ENCODE data around the gene ALPI. TPM values are rescaled to one million over a fixed set of nuclear protein-coding genes. Genes with fewer than 3 reads are reported as not detected.

Gene ALPI
- total RNA-seq, 1 experiment from 2014 or later = not detected

GRCh38 chr2:232505856-232506255 is 49.9 kb downstream of the ALPI start:
- Histone ChIP-seq H3K4me2 (ENCODE audit: low read length) (no peak overlapping the region), H4K20me1 (ENCODE audit: insufficient read depth) (no peaks in the 10 kb centered on the region), H3K27ac (ENCODE audit: low read depth, low read length) (no peak overlapping the region), H2AFZ (ENCODE audit: low read depth, low read length, poor library complexity, severe bottlenecking) (no peak overlapping the region), H3K4me3 (replicated peaks in 1 of 2; ENCODE audit: low read depth in 1 of 2, low read length in 2 of 2) (no peak overlapping the region), H3K79me2 (ENCODE audit: insufficient read depth, low read length) (no peaks in the 10 kb centered on the region), H3K9ac (ENCODE audit: low read length) (no peak overlapping the region), H3K9me3 (ENCODE audit: control insufficient read depth in 1 of 2, insufficient read depth in 1 of 2, low read depth in 1 of 2, low read length in 2 of 2) (no peaks in the 10 kb centered on the region), H3K27me3 (ENCODE audit: insufficient read depth, low read length) (no peaks in the 10 kb centered on the region), H3K9me2 (ENCODE audit: insufficient read depth) (no peaks in the 10 kb centered on the region), H3K4me1 (ENCODE audit: control insufficient read depth in 1 of 2, insufficient read depth in 2 of 2, low read length in 2 of 2) (no peaks in the 10 kb centered on the region), H3K36me3 (ENCODE audit: control insufficient read depth in 1 of 2, insufficient read depth in 2 of 2, low read length in 2 of 2) (no peaks in the 10 kb centered on the region)
- DNase-seq (ENCODE audit: low read depth, low spot score) (no peak), ATAC-seq (no peak)
- CTCF ChIA-PET = no interaction called here
- RAD21 ChIA-PET (ENCODE audit: low non-redundant PET in 1 of 2, low total read pairs in 2 of 2, uncharacterized antibody in 2 of 2, unreplicated experiment in 2 of 2) = no interaction called here
- POLR2A ChIA-PET = no interaction called here
- TF ChIP-seq SIN3A (IDR thresholded peaks at IDR 0.05; ENCODE audit: low read depth) (no peak), RAD21 (IDR thresholded peaks at IDR 0.05; ENCODE audit: low read depth) (no peak), REST (IDR thresholded peaks at IDR 0.05; ENCODE audit: low read depth) (no peak), ELF1 (IDR thresholded peaks at IDR 0.05; ENCODE audit: borderline replicate concordance, low read depth) (no peak), FOSL1 (IDR thresholded peaks at IDR 0.05; ENCODE audit: low read depth) (no peak), EZH2 (IDR thresholded peaks at IDR 0.05) (no peak)
- BruUV-seq (replicated peaks) = no TSS peak
- intact Hi-C loops (cut with micrococcal nuclease) = no loop called here

- no peaks in the 10 kb centered on the region for H3K79me2 ChIP-seq (ENCODE audit: insufficient read depth, low read length)
- ChIA-PET POLR2A (no interaction called here), CTCF (no interaction called here), RAD21 (ENCODE audit: low non-redundant PET in 1 of 2, low total read pairs in 2 of 2, uncharacterized antibody in 2 of 2, unreplicated experiment in 2 of 2) (no interaction called here)
- no peaks in the 10 kb centered on the region for H4K20me1 ChIP-seq (ENCODE audit: insufficient read depth)
- no peak overlapping the region for H3K4me3 ChIP-seq (replicated peaks in 1 of 2; ENCODE audit: low read depth in 1 of 2, low read length in 2 of 2)
- no peaks in the 10 kb centered on the region for H3K9me2 ChIP-seq (ENCODE audit: insufficient read depth)
- DNase-seq (ENCODE audit: low read depth, low spot score) (no peak), ATAC-seq (no peak)
- H2AFZ ChIP-seq (ENCODE audit: low read depth, low read length, poor library complexity, severe bottlenecking) = no peak overlapping the region
- H3K4me1 ChIP-seq (ENCODE audit: control insufficient read depth in 1 of 2, insufficient read depth in 2 of 2, low read length in 2 of 2) = no peaks in the 10 kb centered on the region
- BruUV-seq (replicated peaks) = no TSS peak
- H3K36me3 ChIP-seq (ENCODE audit: control insufficient read depth in 1 of 2, insufficient read depth in 2 of 2, low read length in 2 of 2) = no peaks in the 10 kb centered on the region
- no peak overlapping the region for H3K9ac ChIP-seq (ENCODE audit: low read length)
- intact Hi-C loops (cut with micrococcal nuclease) = no loop called here
- no peaks in the 10 kb centered on the region for H3K9me3 ChIP-seq (ENCODE audit: control insufficient read depth in 1 of 2, insufficient read depth in 1 of 2, low read depth in 1 of 2, low read length in 2 of 2)
- H3K4me2 ChIP-seq (ENCODE audit: low read length) = no peak overlapping the region
- H3K27me3 ChIP-seq (ENCODE audit: insufficient read depth, low read length) = no peaks in the 10 kb centered on the region
- no peak overlapping the region for H3K27ac ChIP-seq (ENCODE audit: low read depth, low read length)
- TF ChIP-seq ZNF274 (IDR thresholded peaks at IDR 0.05; ENCODE audit: low read depth, low read length) (no peak), FOSL1 (IDR thresholded peaks at IDR 0.05; ENCODE audit: low read depth) (no peak), YY1 (IDR thresholded peaks at IDR 0.05; ENCODE audit: extremely low read depth, insufficient replicate concordance, low read depth, low read length) (no peak), ELF1 (IDR thresholded peaks at IDR 0.05; ENCODE audit: borderline replicate concordance, low read depth) (no peak), ATF3 (IDR thresholded peaks at IDR 0.05) (no peak), POLR2A (IDR thresholded peaks at IDR 0.05; ENCODE audit: borderline replicate concordance, extremely low read depth, insufficient read depth, insufficient read length) (no peak), SP1 (IDR thresholded peaks at IDR 0.05; ENCODE audit: low read depth) (no peak), RAD21 (IDR thresholded peaks at IDR 0.05; ENCODE audit: low read depth) (no peak), MAX (IDR thresholded peaks at IDR 0.05) (no peak), ZBTB33 (IDR thresholded peaks at IDR 0.05; ENCODE audit: extremely low read depth, insufficient replicate concordance, low read length) (no peak), CBX3 (IDR thresholded peaks at IDR 0.05; ENCODE audit: low read depth) (no peak), SRF (IDR thresholded peaks at IDR 0.05; ENCODE audit: low read depth) (no peak), CEBPB (IDR thresholded peaks at IDR 0.05; ENCODE audit: low read depth) (no peak), EGR1 (IDR thresholded peaks at IDR 0.05; ENCODE audit: low read depth) (no peak), ZFX (IDR thresholded peaks at IDR 0.05) (no peak), SIN3A (IDR thresholded peaks at IDR 0.05; ENCODE audit: low read depth) (no peak)
Observed at GRCh38 chr2:232506709-232507108, 50.8 kb downstream of the ALPI start.

All from HCT116 (cell line).